GM12878 (cell line): Measurements from ENCODE around the gene ZNF48. TPM values are rescaled to one million over a fixed set of nuclear protein-coding genes. Genes with fewer than 3 reads are reported as not detected.

Source experiments
- ATF7 ChIP-seq: fragments of 450-650 bp; IDR thresholded peaks from 2 replicates; pipeline ENCODE4 v1.6.1; 2016; ENCODE audit warnings: low read depth, mild to moderate bottlenecking
- CBX5 ChIP-seq: sonication (generic); IDR thresholded peaks from 2 replicates; pipeline ENCODE4 v1.6.1; 2016; ENCODE audit warnings: low read depth, moderate library complexity, mild to moderate bottlenecking, inconsistent platforms
- DPF2 ChIP-seq: fragments of 450-650 bp; IDR thresholded peaks from 2 replicates; pipeline ENCODE4 v1.6.1; 2017; ENCODE audit warnings: mild to moderate bottlenecking
- EED ChIP-seq: sonication (generic); IDR thresholded peaks from 2 replicates; pipeline ENCODE4 v1.6.1; 2016; ENCODE audit warnings: antibody characterized with exemption, low read depth
- IKZF2 ChIP-seq, 2 experiments: fragments of 450-650 bp; IDR thresholded peaks; 2 replicates each; pipeline ENCODE4 v1.6.1; 2017; ENCODE audit warnings: mild to moderate bottlenecking in 2 of 2, moderate library complexity in 2 of 2
- IRF3 ChIP-seq: fragments of 450-650 bp; IDR thresholded peaks from 2 replicates; pipeline ENCODE4 v1.6.1; 2014; ENCODE audit warnings: mild to moderate bottlenecking
- IRF5 ChIP-seq: fragments of 450-650 bp; IDR thresholded peaks from 2 replicates; pipeline ENCODE4 v1.6.1; 2017; ENCODE audit warnings: borderline replicate concordance
- KAT2A ChIP-seq: conservative IDR thresholded peaks from 2 replicates; pipeline ENCODE4 v1.6.1; 2011; ENCODE audit warnings: low read depth, low read length; ENCODE audit not compliant: control insufficient read depth
- KLF5 ChIP-seq: fragments of 450-650 bp; IDR thresholded peaks from 2 replicates; pipeline ENCODE4 v1.6.1; 2014; ENCODE audit warnings: mild to moderate bottlenecking; ENCODE audit not compliant: partially characterized antibody
- MEF2A ChIP-seq: IDR thresholded peaks from 2 replicates; pipeline ENCODE4 v1.6.1; 2011; ENCODE audit warnings: low read depth, mild to moderate bottlenecking, low read length, moderate library complexity; ENCODE audit not compliant: insufficient read depth
- MLLT1 ChIP-seq: fragments of 450-650 bp; IDR thresholded peaks from 2 replicates; pipeline ENCODE4 v1.6.1; 2016; ENCODE audit warnings: mild to moderate bottlenecking
- MYC ChIP-seq: IDR thresholded peaks from 2 replicates; pipeline ENCODE4 v1.6.1; 2011; ENCODE audit warnings: mild to moderate bottlenecking, low read length, moderate library complexity, inconsistent platforms; ENCODE audit not compliant: insufficient read depth, insufficient replicate concordance, insufficient read length, severe bottlenecking
- POLR2AphosphoS5 ChIP-seq: IDR thresholded peaks from 2 replicates; pipeline ENCODE4 v1.6.1; 2011; ENCODE audit warnings: mild to moderate bottlenecking, low read length, inconsistent platforms
- RAD21 ChIP-seq: IDR thresholded peaks from 2 replicates; pipeline ENCODE4 v1.6.1; 2011; ENCODE audit warnings: mild to moderate bottlenecking, low read depth, low read length, moderate library complexity; ENCODE audit not compliant: insufficient read depth
- RB1 ChIP-seq: fragments of 450-650 bp; formaldehyde crosslinking; IDR thresholded peaks from 2 replicates; pipeline ENCODE4 v1.6.1; 2017; ENCODE audit warnings: mild to moderate bottlenecking, borderline replicate concordance
- RBBP5 ChIP-seq: fragments of 200-600 bp; sonication (generic); conservative IDR thresholded peaks from 2 replicates; pipeline ENCODE4 v1.6.1; 2016
- RELA ChIP-seq: fragments of 450-650 bp; IDR thresholded peaks from 2 replicates; pipeline ENCODE4 v1.8.0; 2014; ENCODE audit warnings: borderline replicate concordance; ENCODE audit not compliant: partially characterized antibody
- SMC3 ChIP-seq: IDR thresholded peaks from 2 replicates; pipeline ENCODE4 v1.6.1; 2011; ENCODE audit warnings: low read length, improper control_type of control experiment, borderline replicate concordance
- SP1 ChIP-seq: IDR thresholded peaks from one replicate; pipeline ENCODE4 v1.6.1; 2011; ENCODE audit warnings: low read depth, low read length
- STAT3 ChIP-seq: IDR thresholded peaks from 2 replicates; pipeline ENCODE4 v1.6.1; 2011; ENCODE audit warnings: low read depth, low read length, improper control_type of control experiment
- SUZ12 ChIP-seq: fragments of 200-600 bp; sonication (generic); IDR thresholded peaks from one replicate; pipeline ENCODE4 v1.6.1; 2018; ENCODE audit warnings: antibody characterized with exemption, mild to moderate bottlenecking; ENCODE audit not compliant: unreplicated experiment
- TCF12 ChIP-seq: IDR thresholded peaks from 2 replicates; pipeline ENCODE4 v1.6.1; 2011; ENCODE audit warnings: low read depth, mild to moderate bottlenecking, low read length
- ZNF687 ChIP-seq: fragments of 450-650 bp; IDR thresholded peaks from 2 replicates; pipeline ENCODE4 v1.6.1; 2017; ENCODE audit warnings: mild to moderate bottlenecking, moderate library complexity
- polyA plus RNA-seq, 11 experiments: library from polyadenylated mRNA; depleted of rRNA in 4 of 11; unstranded in 6 of 11; stranded (reverse) in 5 of 11; fragments of >200 nt; fragmentation: Nextera tagmentation in 4 of 11; fragmentation: Illumina TruSeq in 1 of 11; extraction: Ambion mirVana in 4 of 11; extraction: Trizol in 1 of 11; gene quantifications; 1 replicate in 1 of 11; 2 replicates in 10 of 11; pipeline versions ENCODE4 v1.2.1 to v1.2.3, GENCODE V29; 2011 to 2016; ENCODE audit warnings: inconsistent platforms in 2 of 11, missing spikeins in 2 of 11, low read depth in 1 of 11
- total RNA-seq, 4 experiments: library from RNA; depleted of rRNA in 3 of 4; stranded (reverse); fragments of >200 nt in 3 of 4; fragmentation: Illumina TruSeq in 1 of 4; extraction: Trizol in 1 of 4; gene quantifications; 2 replicates each; pipeline versions ENCODE4 v1.2.1 to v1.2.3, GENCODE V29; 2013 to 2021

Gene ZNF48
- total and polyA plus RNA-seq, 10 of the 15 experiments (the other 5 are each of a cell fraction or from before 2014, with no cell fraction given) = 0.14 to 12.0 (median 4.2) TPM

GRCh38 chr16:30355144-30355953, 39.9 kb upstream of the ZNF48 start, which contains the start of gene CD2BP2 (continued):
- TF ChIP-seq SUZ12 = no peak
- no peak for TF ChIP-seq KAT2A
- peak; percentile 14 for TF ChIP-seq SP1
- TF ChIP-seq EED = no peak; the same call in 1 of the 2 replicates
- peak; percentile 70; the same call in 1 of the 2 replicates for TF ChIP-seq ZNF687
- no peak for TF ChIP-seq STAT3
- no peak for TF ChIP-seq RAD21
- peak; percentile 42; the same call in 1 of the 2 replicates for TF ChIP-seq MEF2A
- no peak for TF ChIP-seq IRF5
- TF ChIP-seq CBX5 = no peak
- no peak for TF ChIP-seq MYC
- peak; percentile 99 for TF ChIP-seq ATF7
- TF ChIP-seq IRF3 = peak; percentile 15; the same call in 1 of the 2 replicates
- peak; percentile 86 to 89 for TF ChIP-seq IKZF2 (IDR thresholded peaks at IDR 0.05)
- TF ChIP-seq KLF5 = no peak
- peak; percentile 71 for TF ChIP-seq DPF2
- no peak for TF ChIP-seq SMC3
- no peak for TF ChIP-seq MLLT1
- TF ChIP-seq RELA = peak; percentile 42
- TF ChIP-seq RBBP5 = no peak
- TF ChIP-seq POLR2AphosphoS5 = peak; percentile 66
- TF ChIP-seq TCF12 = 0 out of 2 replicates have a peak, but pooled peaks have one; percentile 28
- peak; percentile 83; the same call in 1 of the 2 replicates for TF ChIP-seq RB1
